GM19023 (cell line): ENCODE measurements around the gene ZNF253.
"Not testable (repeated sequence)": the region's sequence is repeated elsewhere in the genome, so short reads cannot be mapped to it uniquely, and the experiment has no call there.

Experiments
- ATAC-seq: cut with Tn5 transposase; IDR thresholded peaks from one replicate; pipeline ENCODE4 v1.9.1; 2021; ENCODE audit warnings: mild to moderate bottlenecking, moderate library complexity; ENCODE audit not compliant: unreplicated experiment

Gene ZNF253

GRCh38 chr19:19892055-19892941, 26.6 kb downstream of the ZNF253 start:
- ATAC-seq = not testable (repeated sequence)

GRCh38 chr19:19900139-19900728, 34.6 kb downstream of the ZNF253 start:
- no peak for ATAC-seq

GRCh38 chr19:19900729-19901444, 35.2 kb downstream of the ZNF253 start, which contains the start of gene ZNF93:
TSS of gene ZNF93 (plus strand) at chr19:19900946. CDS start at chr19:19901089, 143 bp downstream.
- peak; percentile 98 for ATAC-seq

GRCh38 chr19:19907551-19907950, 41.9 kb downstream of the ZNF253 start:
- not testable (repeated sequence) for ATAC-seq

- no peak for ATAC-seq
Measured at GRCh38 chr19:19909654-19910053, 44.0 kb downstream of the ZNF253 start.

- no peak for ATAC-seq
Measured at GRCh38 chr19:19911150-19911549, 45.5 kb downstream of the ZNF253 start.

GRCh38 chr19:19914596-19914995, 48.9 kb downstream of the ZNF253 start:
- no peak for ATAC-seq

- ATAC-seq = not testable (repeated sequence)
Measured at GRCh38 chr19:19930417-19930816, 64.7 kb downstream of the ZNF253 start.

- not testable (repeated sequence) for ATAC-seq
Measured at GRCh38 chr19:19933432-19934314, 68.0 kb downstream of the ZNF253 start.

GRCh38 chr19:19937403-19937802, 71.7 kb downstream of the ZNF253 start:
- no peak for ATAC-seq

GRCh38 chr19:19938449-19938848, 72.8 kb downstream of the ZNF253 start:
- no peak for ATAC-seq

- ATAC-seq = no peak
Measured at GRCh38 chr19:19943848-19944582, 78.3 kb downstream of the ZNF253 start.
